Osteocyte (in vitro differentiated cells): ENCODE measurements around the gene ELF4. TPM values are rescaled to one million over a fixed set of nuclear protein-coding genes. Genes with fewer than 3 reads are reported as not detected.

ENCODE experiments used
- DNase-seq: peaks from one replicate; pipeline ENCODE4 v3.0.0; 2021; ENCODE audit warnings: mixed read lengths; ENCODE audit not compliant: unreplicated experiment; ENCODE audit errors: extremely low spot score
- H3K27ac Mint-ChIP-seq: one replicate; pipeline ENCODE4 v1.8.0; 2021; ENCODE audit warnings: mild to moderate bottlenecking, mixed read lengths; ENCODE audit not compliant: unreplicated experiment
- H3K27me3 Mint-ChIP-seq: one replicate; pipeline ENCODE4 v1.8.0; 2021; ENCODE audit warnings: mixed read lengths; ENCODE audit not compliant: unreplicated experiment
- H3K36me3 Mint-ChIP-seq: one replicate; pipeline ENCODE4 v1.8.0; 2021; ENCODE audit warnings: mixed read lengths; ENCODE audit not compliant: unreplicated experiment
- H3K4me1 Mint-ChIP-seq: one replicate; pipeline ENCODE4 v1.8.0; 2021; ENCODE audit warnings: mixed read lengths; ENCODE audit not compliant: unreplicated experiment
- H3K4me3 Mint-ChIP-seq: one replicate; pipeline ENCODE4 v1.8.0; 2021; ENCODE audit warnings: mild to moderate bottlenecking, moderate library complexity, mixed read lengths; ENCODE audit not compliant: unreplicated experiment
- H3K9me3 Mint-ChIP-seq: one replicate; pipeline ENCODE4 v1.8.0; 2021; ENCODE audit warnings: mixed read lengths; ENCODE audit not compliant: unreplicated experiment
- CTCF ChIP-seq: fragments of 200-600 bp; sonication (generic); IDR thresholded peaks from 2 replicates; pipeline ENCODE4 v1.5.0; 2021; ENCODE audit warnings: antibody characterized with exemption, mild to moderate bottlenecking, moderate library complexity
- total RNA-seq: library from RNA; stranded (reverse); gene quantifications from 2 replicates; pipeline ENCODE4 v1.2.1, GENCODE V29; 2021

The ELF4 gene
- total RNA-seq, 1 donor from 2014 or later, result 25.2 TPM

- no peak overlapping the region for H3K4me3 Mint-ChIP-seq
- no peak for TF ChIP-seq CTCF
- H3K4me1 Mint-ChIP-seq, result peaks cover 5% of the 10 kb centered on the region
- H3K9me3 Mint-ChIP-seq, result no peaks in the 10 kb centered on the region
- no peak overlapping the region for H3K27ac Mint-ChIP-seq
- peaks cover 14% of the 10 kb centered on the region for H3K36me3 Mint-ChIP-seq
- no peak for DNase-seq
- H3K27me3 Mint-ChIP-seq, result no peaks in the 10 kb centered on the region
Measured at GRCh38 chrX:130018143-130018542, 92.2 kb downstream of the ELF4 start.

GRCh38 chrX:130015181-130015580 is 95.1 kb downstream of the ELF4 start:
- TF ChIP-seq CTCF, result no peak
- no peaks in the 10 kb centered on the region for H3K9me3 Mint-ChIP-seq
- DNase-seq, result no peak
- peaks cover 5% of the 10 kb centered on the region for H3K4me1 Mint-ChIP-seq
- peaks cover 10% of the 10 kb centered on the region for H3K36me3 Mint-ChIP-seq
- no peak overlapping the region for H3K27ac Mint-ChIP-seq
- no peak overlapping the region for H3K4me3 Mint-ChIP-seq
- H3K27me3 Mint-ChIP-seq, result no peaks in the 10 kb centered on the region

Other genes with a start within 250 kb of the ELF4 start
- gene UTP14A, start 204.3 kb downstream of the ELF4 start, total RNA-seq, result 20.7 and 20.8 TPM in 2 replicates
- 22.9 and 24.6 TPM in 2 replicates for gene BCORL1, start 127.9 kb downstream of the ELF4 start, total RNA-seq
- gene AIFM1, start 55.3 kb upstream of the ELF4 start, total RNA-seq, result 27.7 and 31.2 TPM in 2 replicates
- 3.6 and 4.1 TPM in 2 replicates for gene RAB33A, start 61.5 kb upstream of the ELF4 start, total RNA-seq
- 5.6 and 6.3 TPM in 2 replicates for gene ZNF280C, start 158.4 kb upstream of the ELF4 start, total RNA-seq
- 12.8 and 15.1 TPM in 2 replicates for gene SLC25A14, start 229.4 kb upstream of the ELF4 start, total RNA-seq